Upper lobe of right lung (tissue), 1 donor: ENCODE measurements around the gene PSMA8. TPM values are rescaled to one million over a fixed set of nuclear protein-coding genes. Genes with fewer than 3 reads are reported as not detected.

Experiments used
- ATAC-seq: fragments of 200-7000 bp; cut with Tn5 transposase; one replicate; pipeline ENCODE4 v1.9.1; 2020; ENCODE audit warnings: mild to moderate bottlenecking, moderate library complexity
- DNase-seq: peaks from one replicate; pipeline ENCODE4 v3.0.0-alpha.2; 2020
- H3K27ac ChIP-seq: fragments of 200-600 bp; one replicate; pipeline ENCODE4 v1.8.0; 2022
- H3K27me3 ChIP-seq: fragments of 200-600 bp; one replicate; pipeline ENCODE4 v1.8.0; 2022; ENCODE audit warnings: mild to moderate bottlenecking
- H3K36me3 ChIP-seq: fragments of 200-600 bp; one replicate; pipeline ENCODE4 v1.8.0; 2022
- H3K4me1 ChIP-seq: fragments of 200-600 bp; one replicate; pipeline ENCODE4 v1.8.0; 2022
- H3K4me3 ChIP-seq: fragments of 200-600 bp; one replicate; pipeline ENCODE4 v1.8.0; 2022; ENCODE audit warnings: mild to moderate bottlenecking
- H3K9me3 ChIP-seq: fragments of 200-600 bp; one replicate; pipeline ENCODE4 v1.8.0; 2022
- CTCF ChIP-seq: fragments of 200-600 bp; IDR thresholded peaks from one replicate; pipeline ENCODE4 v1.8.0; 2022; ENCODE audit warnings: antibody characterized with exemption
- intact Hi-C: fragments of 100-400 bp; cut with DNase I; formaldehyde crosslinking; loops from one replicate; pipeline ENCODE4 v1.11.0; 2022
- total RNA-seq: library from RNA; stranded (reverse); fragmentation: NEBNext Ultra II Directional; extraction: Animal tissue kit (Norgen Biotek cat#: 25700); gene quantifications from one replicate; pipeline ENCODE4 v1.2.1, GENCODE V29; 2021
- donor health status: DM: no; HTN: yes; CAD: no; lungs with severe emphysema.

Gene PSMA8
- total RNA-seq, 1 donor from 2014 or later, result not detected

GRCh38 chr18:26210147-26210546 is 76.5 kb downstream of the PSMA8 start:
- intact Hi-C loops, result no loop called here
- no peak for TF ChIP-seq CTCF
- Histone ChIP-seq H3K4me1 (no peaks in the 10 kb centered on the region), H3K27me3 (no peaks in the 10 kb centered on the region), H3K4me3 (no peak overlapping the region), H3K9me3 (no peaks in the 10 kb centered on the region), H3K27ac (no peak overlapping the region), H3K36me3 (no peaks in the 10 kb centered on the region)
- DNase-seq, result no peak
- no peak for ATAC-seq

GRCh38 chr18:26215247-26215970 is 81.7 kb downstream of the PSMA8 start:
- no peak overlapping the region for H3K4me3 ChIP-seq
- H3K36me3 ChIP-seq, result no peaks in the 10 kb centered on the region
- TF ChIP-seq CTCF, result no peak
- intact Hi-C loops, result no loop called here
- no peaks in the 10 kb centered on the region for H3K4me1 ChIP-seq
- H3K27me3 ChIP-seq, result no peaks in the 10 kb centered on the region
- H3K9me3 ChIP-seq, result no peaks in the 10 kb centered on the region
- no peak overlapping the region for H3K27ac ChIP-seq
- DNase-seq, result no peak
- ATAC-seq, result no peak

GRCh38 chr18:26225022-26225693 is 91.5 kb downstream of the PSMA8 start:
- no peak for ATAC-seq
- no peak for DNase-seq

GRCh38 chr18:26225915-26226228 is 92.2 kb downstream of the PSMA8 start:
- H3K27ac ChIP-seq, result no peak overlapping the region
- no peaks in the 10 kb centered on the region for H3K36me3 ChIP-seq
- no peaks in the 10 kb centered on the region for H3K9me3 ChIP-seq
- H3K27me3 ChIP-seq, result no peaks in the 10 kb centered on the region
- ATAC-seq (no peak), DNase-seq (no peak)
- H3K4me1 ChIP-seq, result peaks cover 8% of the 10 kb centered on the region
- peak overlapping the region; percentile 84 for H3K4me3 ChIP-seq
- intact Hi-C loops, result no loop called here
- no peak for TF ChIP-seq CTCF

More at GRCh38 chr18:26225022-26225693, 91.5 kb downstream of the PSMA8 start:
- TF ChIP-seq CTCF, result no peak
- Histone ChIP-seq H3K27ac (no peak overlapping the region), H3K27me3 (no peaks in the 10 kb centered on the region), H3K4me3 (no peak overlapping the region), H3K9me3 (no peaks in the 10 kb centered on the region), H3K4me1 (peaks cover 8% of the 10 kb centered on the region), H3K36me3 (no peaks in the 10 kb centered on the region)
- intact Hi-C loops, result no loop called here

GRCh38 chr18:26226229-26227050 is 92.8 kb downstream of the PSMA8 start, which contains the start of gene TAF4B:
TAF4B (plus strand) TSS chr18:26226445; CDS start chr18:26226934, 489 bp downstream.
- intact Hi-C loops, result no loop called here
- Histone ChIP-seq H3K36me3 (no peaks in the 10 kb centered on the region), H3K4me3 (peak within 1 kb of the TSS; percentile 84), H3K27ac (peak within 1 kb of the TSS; percentile 49), H3K27me3 (no peaks in the 10 kb centered on the region), H3K9me3 (no peaks in the 10 kb centered on the region), H3K4me1 (peaks cover 8% of the 10 kb centered on the region)
- DNase-seq (peak; percentile 97), ATAC-seq (peak; percentile 98)
- no peak for TF ChIP-seq CTCF
